ENCODE data around the gene C11orf21.

C11orf21 gene

GRCh38 chr11:2276280-2277007, 25.3 kb downstream of the C11orf21 start:
- H2AFZ ChIP-seq (ENCODE audit: low read depth, low read length, severe bottlenecking): peak overlapping the region; percentile 38

GRCh38 chr11:2275334-2276279, 26.1 kb downstream of the C11orf21 start:
- Histone ChIP-seq H3K9me2 (replicated peaks; ENCODE audit: insufficient read depth, low read length) (no peaks in the 10 kb centered on the region), H3K4me3 (ENCODE audit: insufficient read depth, low read length, poor library complexity, severe bottlenecking) (no peak overlapping the region), H3K4me2 (ENCODE audit: low read depth, low read length, poor library complexity, severe bottlenecking) (no peak overlapping the region), H3K9me3 (ENCODE audit: insufficient read depth, low read length) (peaks cover 4% of the 10 kb centered on the region; the same call in 1 of the 2 replicates), H4K20me1 (ENCODE audit: low read depth, low read length) (no peaks in the 10 kb centered on the region), H3F3A (ENCODE audit: insufficient read depth) (no peaks in the 10 kb centered on the region), H3K79me2 (ENCODE audit: insufficient read depth, low read length) (no peaks in the 10 kb centered on the region), H3K36me3 (ENCODE audit: low read length) (no peaks in the 10 kb centered on the region), H3K9ac (ENCODE audit: low read length) (no peak overlapping the region), H3K27ac (ENCODE audit: low read depth, low read length) (no peak overlapping the region), H3K27me3 (ENCODE audit: low read length) (no peaks in the 10 kb centered on the region), H2AFZ (ENCODE audit: low read depth, low read length, severe bottlenecking) (no peak overlapping the region)
- TF ChIP-seq CTCF (IDR thresholded peaks at IDR 0.05; ENCODE audit: insufficient read depth, low read length, poor library complexity, severe bottlenecking): no peak
- no peak for TF ChIP-seq EZH2phosphoT487 (conservative IDR thresholded peaks at IDR 0.05; ENCODE audit: low read length)

More at GRCh38 chr11:2276280-2277007, 25.3 kb downstream of the C11orf21 start:
- TF ChIP-seq EZH2phosphoT487 (conservative IDR thresholded peaks at IDR 0.05; ENCODE audit: low read length) (no peak), CTCF (IDR thresholded peaks at IDR 0.05; ENCODE audit: insufficient read depth, low read length, poor library complexity, severe bottlenecking) (no peak)
- H3K27ac ChIP-seq (ENCODE audit: low read depth, low read length): no peak overlapping the region
- H3F3A ChIP-seq (ENCODE audit: insufficient read depth): no peaks in the 10 kb centered on the region
- H3K36me3 ChIP-seq (ENCODE audit: low read length): no peaks in the 10 kb centered on the region
- no peaks in the 10 kb centered on the region for H3K9me2 ChIP-seq (replicated peaks; ENCODE audit: insufficient read depth, low read length)
- no peak overlapping the region for H3K4me3 ChIP-seq (ENCODE audit: insufficient read depth, low read length, poor library complexity, severe bottlenecking)
- peaks cover 4% of the 10 kb centered on the region; the same call in 1 of the 2 replicates for H3K9me3 ChIP-seq (ENCODE audit: insufficient read depth, low read length)
- no peak overlapping the region for H3K4me2 ChIP-seq (ENCODE audit: low read depth, low read length, poor library complexity, severe bottlenecking)
- H4K20me1 ChIP-seq (ENCODE audit: low read depth, low read length): no peaks in the 10 kb centered on the region
- H3K27me3 ChIP-seq (ENCODE audit: low read length): no peaks in the 10 kb centered on the region
- H3K9ac ChIP-seq (ENCODE audit: low read length): no peak overlapping the region
- no peaks in the 10 kb centered on the region for H3K79me2 ChIP-seq (ENCODE audit: insufficient read depth, low read length)

GRCh38 chr11:2273771-2274170, 27.9 kb downstream of the C11orf21 start:
- no peaks in the 10 kb centered on the region for H3F3A ChIP-seq (ENCODE audit: insufficient read depth)
- H3K9me2 ChIP-seq (replicated peaks; ENCODE audit: insufficient read depth, low read length): no peaks in the 10 kb centered on the region
- TF ChIP-seq CTCF (IDR thresholded peaks at IDR 0.05; ENCODE audit: insufficient read depth, low read length, poor library complexity, severe bottlenecking) (no peak), EZH2phosphoT487 (conservative IDR thresholded peaks at IDR 0.05; ENCODE audit: low read length) (no peak)
- no peaks in the 10 kb centered on the region for H3K36me3 ChIP-seq (ENCODE audit: low read length)
- no peaks in the 10 kb centered on the region for H3K79me2 ChIP-seq (ENCODE audit: insufficient read depth, low read length)
- H3K9me3 ChIP-seq (ENCODE audit: insufficient read depth, low read length): no peaks in the 10 kb centered on the region
- no peak overlapping the region for H2AFZ ChIP-seq (ENCODE audit: low read depth, low read length, severe bottlenecking)
- no peaks in the 10 kb centered on the region for H3K27me3 ChIP-seq (ENCODE audit: low read length)
- no peak overlapping the region for H3K27ac ChIP-seq (ENCODE audit: low read depth, low read length)
- H3K4me3 ChIP-seq (ENCODE audit: insufficient read depth, low read length, poor library complexity, severe bottlenecking): no peak overlapping the region
- no peak overlapping the region for H3K9ac ChIP-seq (ENCODE audit: low read length)
- no peaks in the 10 kb centered on the region for H4K20me1 ChIP-seq (ENCODE audit: low read depth, low read length)
- H3K4me2 ChIP-seq (ENCODE audit: low read depth, low read length, poor library complexity, severe bottlenecking): no peak overlapping the region
